ENCODE results near the gene ACTL9.

The ACTL9 gene

DNA sequence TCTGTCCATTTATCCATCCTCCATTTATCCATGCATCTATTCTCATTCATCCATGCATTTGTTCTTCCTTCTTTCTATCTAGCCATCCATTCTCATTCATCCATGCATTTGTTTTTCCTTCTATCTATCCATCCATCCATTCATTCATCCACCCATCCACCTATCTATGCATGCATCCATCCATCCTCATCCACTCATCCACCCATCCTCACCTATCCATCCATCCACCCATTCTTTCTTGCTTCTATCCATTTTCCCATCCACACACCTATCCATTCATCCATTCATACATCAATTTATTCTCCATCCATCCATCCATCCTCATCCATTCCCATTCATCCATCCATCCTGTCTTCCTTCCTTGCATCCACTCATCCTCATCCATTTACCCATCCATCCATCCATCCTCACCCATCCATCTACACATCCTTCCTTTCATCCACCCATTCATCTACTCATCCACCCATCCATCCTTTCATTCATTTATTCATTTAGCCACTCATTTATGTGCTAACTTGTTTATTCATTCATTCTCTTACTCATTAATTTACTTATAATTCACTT lies 20.3 kb downstream of the ACTL9 start:
- H3K4me3 ChIP-seq (replicated peaks in 1 of 2; ENCODE audit: low read depth in 2 of 2, low read length in 2 of 2) = no peak overlapping the region
- DNase-seq (ENCODE audit: low read depth in 2 of 2) = no peak
- TF ChIP-seq, protein P1, sequence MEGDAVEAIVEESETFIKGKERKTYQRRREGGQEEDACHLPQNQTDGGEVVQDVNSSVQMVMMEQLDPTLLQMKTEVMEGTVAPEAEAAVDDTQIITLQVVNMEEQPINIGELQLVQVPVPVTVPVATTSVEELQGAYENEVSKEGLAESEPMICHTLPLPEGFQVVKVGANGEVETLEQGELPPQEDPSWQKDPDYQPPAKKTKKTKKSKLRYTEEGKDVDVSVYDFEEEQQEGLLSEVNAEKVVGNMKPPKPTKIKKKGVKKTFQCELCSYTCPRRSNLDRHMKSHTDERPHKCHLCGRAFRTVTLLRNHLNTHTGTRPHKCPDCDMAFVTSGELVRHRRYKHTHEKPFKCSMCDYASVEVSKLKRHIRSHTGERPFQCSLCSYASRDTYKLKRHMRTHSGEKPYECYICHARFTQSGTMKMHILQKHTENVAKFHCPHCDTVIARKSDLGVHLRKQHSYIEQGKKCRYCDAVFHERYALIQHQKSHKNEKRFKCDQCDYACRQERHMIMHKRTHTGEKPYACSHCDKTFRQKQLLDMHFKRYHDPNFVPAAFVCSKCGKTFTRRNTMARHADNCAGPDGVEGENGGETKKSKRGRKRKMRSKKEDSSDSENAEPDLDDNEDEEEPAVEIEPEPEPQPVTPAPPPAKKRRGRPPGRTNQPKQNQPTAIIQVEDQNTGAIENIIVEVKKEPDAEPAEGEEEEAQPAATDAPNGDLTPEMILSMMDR (IDR thresholded peaks at IDR 0.05; ENCODE audit: low read depth, low read length) = no peak

DNA sequence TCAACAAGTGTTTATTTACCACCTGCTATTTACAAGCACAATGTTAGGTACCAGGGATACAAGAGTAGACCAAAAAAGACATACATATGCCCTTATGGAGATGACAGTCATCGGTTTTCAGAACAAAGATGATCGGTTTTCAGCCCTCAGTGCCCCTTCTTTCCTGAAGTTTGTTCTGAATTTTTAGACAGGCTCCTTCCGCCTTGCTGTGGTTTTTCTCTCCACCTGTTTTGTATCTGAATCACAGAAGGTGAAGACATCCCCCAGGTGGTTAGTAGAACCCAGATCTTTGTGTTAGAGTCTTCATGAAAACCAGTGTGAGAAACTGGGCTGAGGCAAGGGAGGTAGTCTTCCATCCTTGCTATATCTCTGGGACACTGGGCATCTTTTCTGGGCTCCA lies 23.5 kb downstream of the ACTL9 start:
- no peak for DNase-seq (ENCODE audit: low read depth in 2 of 2)
- TF ChIP-seq, protein P1 (IDR thresholded peaks at IDR 0.05; ENCODE audit: low read depth, low read length) = no peak
- H3K4me3 ChIP-seq (replicated peaks in 1 of 2; ENCODE audit: low read depth in 2 of 2, low read length in 2 of 2) = no peak overlapping the region

DNA sequence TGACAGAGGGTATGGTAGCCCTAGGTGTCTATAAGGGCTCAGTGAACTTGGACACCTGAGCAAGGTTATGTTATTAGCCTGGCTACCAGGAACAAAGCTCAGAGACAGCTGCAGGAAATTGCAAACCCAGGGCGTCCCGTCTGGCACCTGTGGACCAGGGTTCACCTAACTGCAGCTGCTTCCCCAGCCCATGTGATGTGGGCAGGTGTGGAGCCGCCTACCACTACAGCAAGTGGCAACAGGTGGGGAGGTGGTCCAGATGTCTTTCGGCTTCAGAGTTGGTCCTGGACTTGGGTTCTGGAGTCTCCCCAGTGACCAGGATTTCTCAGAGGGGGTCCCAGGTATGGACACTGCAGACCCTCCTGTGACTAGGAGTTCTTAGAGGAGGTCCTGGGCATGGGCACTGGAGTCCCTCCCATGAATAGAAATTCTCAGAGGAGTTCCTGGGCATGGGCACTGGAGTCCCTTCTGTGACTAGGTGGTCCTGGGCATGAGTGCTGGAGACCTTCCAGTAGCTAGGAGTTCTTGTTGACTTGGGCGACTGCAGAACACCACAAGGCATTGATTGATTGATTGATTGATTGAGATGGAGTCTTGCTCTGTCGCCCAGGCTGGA lies 25.2 kb downstream of the ACTL9 start:
- H3K4me3 ChIP-seq (replicated peaks in 1 of 2; ENCODE audit: low read depth in 2 of 2, low read length in 2 of 2) = no peak overlapping the region
- TF ChIP-seq, protein P1 (IDR thresholded peaks at IDR 0.05; ENCODE audit: low read depth, low read length) = no peak
- DNase-seq (ENCODE audit: low read depth in 2 of 2) = no peak

DNA sequence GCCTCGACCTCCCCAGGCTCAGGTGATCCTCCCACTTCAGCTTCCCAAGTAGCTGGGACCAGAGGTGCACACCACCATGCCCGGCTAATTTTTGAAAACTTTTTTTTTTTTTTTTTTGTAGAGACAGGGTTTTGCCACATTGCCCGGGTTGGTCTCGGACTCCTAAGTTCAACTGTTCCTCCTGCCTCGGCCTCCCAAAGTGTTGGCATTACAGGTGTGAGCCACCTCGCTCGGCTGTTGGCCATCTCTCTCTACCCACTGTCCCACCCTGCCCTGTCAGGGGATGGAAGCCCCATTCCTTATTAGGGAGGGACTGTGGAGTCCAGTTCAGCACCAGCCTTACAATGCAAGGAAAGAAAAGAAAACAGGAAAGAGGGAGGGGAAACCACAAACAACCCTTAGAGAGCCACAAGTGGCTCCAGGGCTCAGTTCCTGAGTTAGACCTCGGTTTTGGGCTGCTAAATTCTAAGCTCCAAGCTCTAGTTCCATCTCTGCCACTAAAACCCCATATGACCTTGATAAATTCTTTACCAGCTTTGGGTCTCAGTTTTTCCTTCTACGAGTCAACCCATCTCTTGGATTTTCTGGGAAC lies 31.7 kb downstream of the ACTL9 start:
- DNase-seq (ENCODE audit: low read depth in 2 of 2) = no peak
- TF ChIP-seq, protein P1 (IDR thresholded peaks at IDR 0.05; ENCODE audit: low read depth, low read length) = no peak
- no peak overlapping the region for H3K4me3 ChIP-seq (replicated peaks in 1 of 2; ENCODE audit: low read depth in 2 of 2, low read length in 2 of 2)

DNA sequence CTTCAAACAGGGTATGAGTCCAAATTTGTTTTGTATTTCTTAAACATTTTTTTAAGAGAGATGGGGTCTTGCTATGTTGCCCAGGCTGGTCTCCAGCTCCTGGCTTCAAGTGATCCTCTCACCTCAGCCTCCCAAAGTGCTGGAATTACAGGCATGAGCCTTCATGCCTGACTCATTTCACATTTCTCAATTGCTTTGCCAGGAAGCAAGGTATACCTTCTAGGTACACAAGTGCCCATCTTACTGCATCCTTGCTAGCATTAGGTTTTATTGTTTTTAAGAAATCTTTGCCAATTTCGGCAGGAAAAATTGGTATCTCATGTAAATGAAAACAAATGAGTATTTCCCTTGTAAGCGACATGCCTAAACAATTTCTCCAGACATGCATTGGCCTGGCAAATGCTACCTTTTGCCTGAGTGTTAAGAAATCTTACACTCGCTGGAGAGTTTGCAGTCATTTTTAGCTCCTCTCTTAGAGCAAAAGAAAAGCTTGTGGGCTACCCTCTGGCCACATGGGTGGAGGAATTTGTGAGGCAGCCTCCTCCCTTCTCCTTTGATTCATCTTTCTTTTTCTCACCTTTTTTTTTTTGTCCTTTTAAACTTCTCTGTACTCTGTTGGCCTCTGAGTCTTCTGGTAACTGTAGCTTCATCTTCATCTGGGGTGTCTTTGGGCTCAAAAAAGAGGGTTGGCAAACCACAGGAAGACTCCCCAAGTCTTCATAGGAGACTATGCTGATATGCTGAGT lies 33.0 kb downstream of the ACTL9 start:
- no peak for DNase-seq (ENCODE audit: low read depth in 2 of 2)
- TF ChIP-seq, protein P1 (IDR thresholded peaks at IDR 0.05; ENCODE audit: low read depth, low read length) = no peak

DNA sequence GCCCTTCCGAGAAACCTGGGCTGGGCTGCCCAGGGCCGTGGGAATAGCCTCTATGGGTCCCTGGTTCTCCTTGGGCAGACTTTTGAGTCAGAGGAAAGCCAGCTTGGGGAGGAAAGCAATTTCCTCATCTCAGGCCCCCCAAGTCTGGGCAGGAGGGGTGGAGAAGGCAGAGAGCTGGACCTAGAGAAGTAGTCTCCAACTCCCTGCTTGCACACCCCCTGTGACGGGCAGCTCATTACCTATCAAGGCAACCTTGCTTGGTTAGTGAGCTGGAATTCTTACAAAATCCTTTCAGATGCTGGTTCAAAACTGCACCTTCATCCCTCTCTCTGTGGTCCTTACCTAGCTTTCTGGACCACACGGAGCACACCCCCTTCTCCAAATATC lies 33.9 kb downstream of the ACTL9 start:
- H3K4me3 ChIP-seq (replicated peaks in 1 of 2; ENCODE audit: low read depth in 2 of 2, low read length in 2 of 2) = no peak overlapping the region
- no peak for DNase-seq (ENCODE audit: low read depth in 2 of 2)
- TF ChIP-seq, protein P1 (IDR thresholded peaks at IDR 0.05; ENCODE audit: low read depth, low read length) = no peak

More for the DNA sequence above, 33.0 kb downstream of the ACTL9 start:
- H3K4me3 ChIP-seq (replicated peaks in 1 of 2; ENCODE audit: low read depth in 2 of 2, low read length in 2 of 2) = no peak overlapping the region

Measured in cardiac fibroblast (primary cell).